ENCODE results near the gene LRRC45.

Gene LRRC45

GRCh38 chr17:81994593-81995462 lies 28.3 kb upstream of the LRRC45 start:
- no peak for DNase-seq

GRCh38 chr17:81995463-81996231 lies 27.5 kb upstream of the LRRC45 start:
- DNase-seq, result no peak

GRCh38 chr17:81996232-81996756 lies 26.8 kb upstream of the LRRC45 start:
- DNase-seq, result no peak

- DNase-seq, result no peak
Observed at GRCh38 chr17:81996757-81997441, 26.2 kb upstream of the LRRC45 start.

- no peak for DNase-seq
Observed at GRCh38 chr17:81998212-81998611, 24.9 kb upstream of the LRRC45 start.

- DNase-seq, result no peak
Observed at GRCh38 chr17:81998691-81999438, 24.2 kb upstream of the LRRC45 start.

- DNase-seq, result no peak
Observed at GRCh38 chr17:81999587-81999975, 23.5 kb upstream of the LRRC45 start.

- no peak for DNase-seq
Observed at GRCh38 chr17:81999976-82000802, 22.9 kb upstream of the LRRC45 start.

GRCh38 chr17:82000803-82001570 lies 22.1 kb upstream of the LRRC45 start:
- DNase-seq, result no peak

- no peak for DNase-seq
Observed at GRCh38 chr17:82001571-82002056, 21.5 kb upstream of the LRRC45 start.

GRCh38 chr17:82003411-82004381 lies 19.4 kb upstream of the LRRC45 start:
- no peak for DNase-seq

- no peak for DNase-seq
Observed at GRCh38 chr17:82004517-82005455, 18.3 kb upstream of the LRRC45 start.

GRCh38 chr17:82005701-82006348 lies 17.3 kb upstream of the LRRC45 start:
- no peak for DNase-seq

- DNase-seq, result no peak
Observed at GRCh38 chr17:82006468-82007227, 16.5 kb upstream of the LRRC45 start.

- no peak for DNase-seq
Observed at GRCh38 chr17:82007228-82007494, 15.9 kb upstream of the LRRC45 start.

GRCh38 chr17:82007495-82008257 lies 15.4 kb upstream of the LRRC45 start:
- DNase-seq, result no peak
